GM23248 (cell line): ENCODE results near the gene TMEM252.

Experiments
- EZH2 ChIP-seq: fragments of 200-600 bp; sonication (generic); IDR thresholded peaks from 2 replicates; pipeline ENCODE4 v1.6.1; 2018; ENCODE audit warnings: antibody characterized with exemption, mild to moderate bottlenecking; ENCODE audit not compliant: insufficient read depth, poor library complexity, severe bottlenecking
- EZH2phosphoT487 ChIP-seq: fragments of 200-600 bp; sonication (generic); IDR thresholded peaks from 2 replicates; pipeline ENCODE4 v1.6.1; 2018; ENCODE audit warnings: antibody characterized with exemption, moderate library complexity, mild to moderate bottlenecking, low read depth; ENCODE audit not compliant: insufficient read depth

DNA sequence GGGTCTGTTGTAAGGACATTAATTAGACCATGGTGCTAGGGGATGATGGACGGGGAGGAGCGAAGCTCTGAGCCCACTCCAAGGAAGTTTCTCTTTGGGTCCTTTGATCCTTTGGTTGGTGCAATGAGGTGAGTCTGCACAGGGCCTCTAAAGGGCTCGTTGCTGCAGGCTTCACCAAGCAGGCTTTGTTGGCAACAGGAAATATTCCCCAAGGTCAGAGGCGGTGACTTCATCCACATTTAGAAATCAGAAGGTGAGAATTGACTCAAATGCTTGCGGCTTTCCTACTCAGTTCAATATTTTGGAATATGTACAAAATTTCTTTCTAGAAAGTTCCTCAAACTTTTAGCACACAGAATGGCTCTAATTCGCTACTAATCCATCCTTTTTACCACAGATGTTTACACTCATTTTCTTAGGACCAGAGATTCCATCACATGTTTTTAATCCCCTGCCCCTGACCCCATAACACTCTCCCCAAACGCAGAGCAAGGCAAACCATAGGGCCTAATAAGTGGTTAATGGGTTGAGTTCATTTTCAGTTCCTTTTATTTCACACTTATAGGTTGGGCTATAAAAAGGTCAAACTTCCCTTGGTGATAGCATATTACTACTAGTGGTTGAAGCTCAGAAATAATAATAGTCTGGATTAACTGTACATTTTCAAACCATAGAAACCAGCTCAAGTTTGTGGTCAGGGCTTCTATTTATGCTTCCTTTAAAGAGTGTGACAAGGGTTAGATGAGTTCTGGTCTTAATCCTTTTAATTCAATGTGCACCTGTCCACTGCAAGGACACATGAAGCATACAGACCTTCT lies 37.3 kb upstream of the TMEM252 start:
- TF ChIP-seq EZH2 (no peak), EZH2phosphoT487 (no peak)
